K562 (cell line): Measurements from ENCODE around the gene STIM1. TPM values are rescaled to one million over a fixed set of nuclear protein-coding genes. Genes with fewer than 3 reads are reported as not detected.

Experiments used
- ATF1 ChIP-seq, 2 experiments: fragments of 450-650 bp in 1 of 2; IDR thresholded peaks; 2 replicates each; pipeline ENCODE4 v1.6.1; 2016; ENCODE audit warnings: missing compliant biosample characterization in 1 of 2, missing genetic modification characterization in 1 of 2
- CLOCK ChIP-seq: fragments of 250-450 bp; sonication (Bioruptor Pico); IDR thresholded peaks from 2 replicates; pipeline ENCODE4 v1.4.0; 2020; ENCODE audit warnings: mild to moderate bottlenecking, moderate library complexity, borderline replicate concordance
- DACH1 ChIP-seq: fragments of 450-650 bp; IDR thresholded peaks from 2 replicates; pipeline ENCODE4 v1.6.1; 2018; ENCODE audit not compliant: partially characterized antibody
- DMBX1 ChIP-seq: fragments of 250-450 bp; sonication (Bioruptor Pico); IDR thresholded peaks from 2 replicates; pipeline ENCODE4 v1.8.0; 2022; ENCODE audit warnings: inconsistent platforms, mild to moderate bottlenecking, moderate library complexity, borderline replicate concordance
- ELF4 ChIP-seq: fragments of 450-650 bp; formaldehyde crosslinking; IDR thresholded peaks from 2 replicates; pipeline ENCODE4 v1.4.0; 2022; ENCODE audit warnings: missing genetic modification characterization
- ETV1 ChIP-seq: fragments of 450-650 bp; conservative IDR thresholded peaks from 2 replicates; pipeline ENCODE4 v1.6.1; 2016; ENCODE audit warnings: missing genetic modification characterization, control low read depth, low read depth, missing compliant biosample characterization
- EZH2 ChIP-seq: IDR thresholded peaks from 2 replicates; pipeline ENCODE4 v1.6.1; 2012; ENCODE audit warnings: low read depth, mild to moderate bottlenecking, inconsistent platforms, low read length, borderline replicate concordance
- GTF2A2 ChIP-seq: IDR thresholded peaks from 2 replicates; pipeline ENCODE4 v1.6.1; 2016; ENCODE audit warnings: mild to moderate bottlenecking, missing genetic modification characterization, missing compliant biosample characterization
- JUN ChIP-seq, 2 experiments: sonication (generic) in 1 of 2; formaldehyde crosslinking in 1 of 2; IDR thresholded peaks; 2 replicates each; pipeline versions ENCODE4 v1.6.1 to v1.8.0; 2012 to 2022; ENCODE audit warnings: borderline replicate concordance in 2 of 2, mild to moderate bottlenecking in 2 of 2, improper control_type of control experiment in 1 of 2, low read depth in 1 of 2, low read length in 1 of 2, missing genetic modification reagents in 1 of 2
- MAFG ChIP-seq: fragments of 450-650 bp; conservative IDR thresholded peaks from 2 replicates; pipeline ENCODE4 v1.6.1; 2016; ENCODE audit warnings: missing genetic modification characterization, missing compliant biosample characterization
- MCM7 ChIP-seq, 2 experiments: fragments of 450-650 bp; IDR thresholded peaks; 2 replicates each; pipeline ENCODE4 v1.6.1; 2016 to 2018
- PRDM10 ChIP-seq: fragments of 450-650 bp; IDR thresholded peaks from 2 replicates; pipeline ENCODE4 v1.6.1; 2018; ENCODE audit not compliant: partially characterized antibody
- SIN3B ChIP-seq: fragments of 450-650 bp; IDR thresholded peaks from 2 replicates; pipeline ENCODE4 v1.6.1; 2017; ENCODE audit warnings: low read depth, mild to moderate bottlenecking, moderate library complexity
- SOX6 ChIP-seq: fragments of 450-650 bp; IDR thresholded peaks from 2 replicates; pipeline ENCODE4 v1.6.1; 2014; ENCODE audit warnings: mild to moderate bottlenecking
- SPI1 ChIP-seq: IDR thresholded peaks from 2 replicates; pipeline ENCODE4 v1.6.1; 2011; ENCODE audit warnings: low read depth, low read length, control low read depth, borderline replicate concordance
- SREBF2 ChIP-seq: sonication (generic); formaldehyde crosslinking; IDR thresholded peaks from 2 replicates; pipeline ENCODE4 v1.4.0; 2020; ENCODE audit warnings: mild to moderate bottlenecking, missing genetic modification reagents
- THRA ChIP-seq: fragments of 450-650 bp; IDR thresholded peaks from 2 replicates; pipeline ENCODE4 v1.6.1; 2017; ENCODE audit warnings: mild to moderate bottlenecking, moderate library complexity
- THRAP3 ChIP-seq: fragments of 450-650 bp; IDR thresholded peaks from 2 replicates; pipeline ENCODE4 v1.6.1; 2016; ENCODE audit warnings: mild to moderate bottlenecking, inconsistent platforms, borderline replicate concordance
- TOE1 ChIP-seq, 2 experiments: fragments of 450-650 bp in 1 of 2; sonication (generic) in 1 of 2; formaldehyde crosslinking in 1 of 2; IDR thresholded peaks; 2 replicates each; pipeline versions ENCODE4 v1.7.1 to v1.8.0; 2016 to 2022; ENCODE audit warnings: borderline replicate concordance in 2 of 2, mild to moderate bottlenecking in 2 of 2, antibody characterized with exemption in 1 of 2, inconsistent platforms in 1 of 2, low read depth in 1 of 2, missing genetic modification reagents in 1 of 2, moderate library complexity in 1 of 2
- ZBED1 ChIP-seq: IDR thresholded peaks from 2 replicates; pipeline ENCODE4 v1.6.1; 2014
- ZNF217 ChIP-seq: sonication (generic); formaldehyde crosslinking; IDR thresholded peaks from 2 replicates; pipeline ENCODE4 v1.8.0; 2022; ENCODE audit warnings: mild to moderate bottlenecking, missing genetic modification reagents
- ZNF324 ChIP-seq: fragments of 250-450 bp; sonication (Bioruptor Pico); IDR thresholded peaks from 2 replicates; pipeline ENCODE4 v1.4.0; 2020; ENCODE audit warnings: mild to moderate bottlenecking
- polyA plus RNA-seq, 8 experiments: library from polyadenylated mRNA; depleted of rRNA in 4 of 8; stranded (reverse) in 5 of 8; unstranded in 3 of 8; fragments of >200 nt; fragmentation: Nextera tagmentation in 2 of 8; fragmentation: Illumina TruSeq in 1 of 8; extraction: Ambion mirVana in 2 of 8; extraction: Trizol in 1 of 8; gene quantifications; 2 replicates each; pipeline versions ENCODE4 v1.2.1 to v1.2.3, GENCODE V29; 2011 to 2014; ENCODE audit warnings: inconsistent platforms in 1 of 8, missing spikeins in 1 of 8
- total RNA-seq, 7 experiments: library from RNA; depleted of rRNA in 6 of 7; stranded (reverse); fragments of >200 nt in 6 of 7; fragmentation: Illumina TruSeq in 2 of 7; extraction: Trizol in 2 of 7; gene quantifications; 2 replicates each; pipeline versions ENCODE4 v1.2.1 to v1.2.3, GENCODE V29; 2011 to 2021; ENCODE audit warnings: low replicate concordance in 1 of 7

The STIM1 gene
- total and polyA plus RNA-seq, 9 of the 15 experiments (the other 6 are each of a cell fraction or from before 2014, with no cell fraction given) = 7.7 to 50.5 (median 22.5) TPM

GRCh38 chr11:3854660-3854976, 846 bp upstream of the STIM1 start (continued):
- no peak for TF ChIP-seq ZNF324 (CRISPR knock-in tag)
- TF ChIP-seq EZH2 = no peak
- TF ChIP-seq DMBX1 (CRISPR knock-in tag) = 0 out of 2 replicates have a peak, but pooled peaks have one; percentile 3
- no peak for TF ChIP-seq SREBF2
- no peak for TF ChIP-seq SIN3B
- no peak; the same call in 1 of the 2 replicates for TF ChIP-seq ETV1 (tag)
- TF ChIP-seq SPI1 = no peak
- TF ChIP-seq MCM7 (IDR thresholded peaks at IDR 0.05) = no peak
- TF ChIP-seq ZNF217 (CRISPR knock-in tag) = no peak
- 0 out of 2 replicates have a peak, but pooled peaks have one; percentile 29 for TF ChIP-seq ELF4 (CRISPR knock-in tag)
- no peak for TF ChIP-seq THRA
- TF ChIP-seq GTF2A2 = no peak
- no peak for TF ChIP-seq DACH1
- no peak for TF ChIP-seq ZBED1
- peak; percentile 98 for TF ChIP-seq PRDM10
- no peak for TF ChIP-seq ATF1 (CRISPR knock-in tag; IDR thresholded peaks at IDR 0.05)
- TF ChIP-seq ATF1 (tag; IDR thresholded peaks at IDR 0.05) = no peak
- no peak for TF ChIP-seq MAFG (tag)
- no peak for TF ChIP-seq CLOCK
- TF ChIP-seq JUN (IDR thresholded peaks at IDR 0.05; ENCODE audit: borderline replicate concordance, low read depth, low read length) = no peak; the same call in 1 of the 2 replicates
- TF ChIP-seq JUN (CRISPR knock-in tag; IDR thresholded peaks at IDR 0.05; ENCODE audit: borderline replicate concordance) = no peak
- TF ChIP-seq TOE1 (IDR thresholded peaks at IDR 0.05; ENCODE audit: borderline replicate concordance) = no peak; the same call in 1 of the 2 replicates
- no peak for TF ChIP-seq TOE1 (CRISPR knock-in tag; IDR thresholded peaks at IDR 0.05; ENCODE audit: borderline replicate concordance, low read depth)
- TF ChIP-seq THRAP3 = no peak
- no peak for TF ChIP-seq SOX6
